Cardiac fibroblast (primary cell): ENCODE data around the gene RPA1.

Experiments
- DNase-seq, 2 donors: peaks; one replicate each; pipeline versions ENCODE4 v3.0.0 to v3.0.0-alpha.2; 2010; ENCODE audit warnings: low read depth in 2 of 2
- H3K4me3 ChIP-seq, 2 donors: replicated peaks in 1 of 2; 1 replicate in 1 of 2; 2 replicates in 1 of 2; pipeline ENCODE4 v1.5.1; 2011; ENCODE audit warnings: low read depth in 2 of 2, low read length in 2 of 2, mild to moderate bottlenecking in 2 of 2, moderate library complexity in 1 of 2
- CTCF ChIP-seq: IDR thresholded peaks from one replicate; pipeline ENCODE4 v1.5.1; 2011; ENCODE audit warnings: low read depth, mild to moderate bottlenecking, low read length, inconsistent platforms

RPA1 gene

DNA sequence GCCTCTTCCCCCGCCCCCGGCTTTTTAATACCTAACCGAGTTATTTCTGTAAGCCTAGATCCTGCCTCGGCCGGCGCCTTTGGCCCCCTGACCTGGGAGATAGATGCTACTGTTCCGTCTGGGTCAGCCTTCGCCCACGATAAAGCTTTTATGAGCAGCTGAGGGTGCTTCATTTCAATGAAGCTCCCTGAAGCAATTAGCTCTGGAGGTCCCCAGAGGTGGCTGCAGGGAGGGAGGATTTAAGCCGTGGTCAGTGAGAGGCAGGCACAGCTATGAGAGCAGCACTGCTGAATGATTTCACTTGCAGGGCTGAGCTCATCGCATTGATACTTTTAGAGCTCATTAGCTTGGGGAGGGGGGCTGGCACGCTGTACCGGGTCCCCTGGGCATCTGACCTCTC, 89.4 kb downstream of the RPA1 start:
- H3K4me3 ChIP-seq = no peak overlapping the region
- DNase-seq = no peak
- TF ChIP-seq CTCF = no peak

- TF ChIP-seq CTCF = no peak
- no peak overlapping the region for H3K4me3 ChIP-seq
- no peak for DNase-seq
These were observed 91.1 kb downstream of the RPA1 start for GRCh38 chr17:1920948-1921351.

- TF ChIP-seq CTCF = no peak
- H3K4me3 ChIP-seq = no peak overlapping the region
- no peak for DNase-seq
These were observed 99.2 kb downstream of the RPA1 start for GRCh38 chr17:1928976-1929375.

GRCh38 chr17:1930337-1930645, 100.5 kb downstream of the RPA1 start:
- no peak for TF ChIP-seq CTCF
- no peak overlapping the region for H3K4me3 ChIP-seq
- no peak for DNase-seq

DNA sequence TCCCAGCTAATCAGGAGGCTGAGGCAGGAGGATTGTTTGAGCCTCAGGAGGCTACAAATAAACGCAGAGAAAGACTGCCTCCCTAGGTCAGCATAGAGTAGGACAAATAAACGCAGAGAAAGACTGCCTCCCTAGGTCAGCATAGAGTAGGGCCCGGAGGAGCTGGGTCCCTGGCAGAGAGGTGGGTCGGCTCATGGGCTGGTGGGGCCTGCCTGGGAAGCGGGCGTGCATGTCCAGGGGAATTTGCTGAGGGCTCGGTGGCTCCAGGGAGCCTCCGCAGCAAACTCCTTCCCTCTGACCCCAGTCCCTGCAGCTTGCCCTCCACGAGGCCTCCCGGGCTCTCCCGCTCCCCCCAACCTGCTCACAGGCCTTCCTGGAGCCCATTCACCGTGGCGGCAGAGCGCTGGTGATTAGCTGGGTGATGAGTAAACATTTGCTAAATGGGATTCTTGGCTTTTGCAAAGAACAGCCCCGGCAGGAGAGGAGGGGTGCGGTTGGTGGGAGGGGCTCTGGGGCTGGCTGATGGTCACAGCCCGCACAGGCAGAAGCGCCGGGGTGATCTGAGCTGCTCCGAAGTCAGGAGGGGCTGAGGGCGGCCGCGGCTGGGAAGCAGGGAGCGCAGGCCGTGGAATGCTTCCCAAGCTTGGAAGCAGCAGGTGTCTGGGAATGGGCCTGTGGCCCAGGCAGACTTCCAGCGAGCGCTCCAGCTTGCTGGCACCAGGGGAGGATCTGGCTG, 102.2 kb downstream of the RPA1 start:
- TF ChIP-seq CTCF = no peak
- H3K4me3 ChIP-seq = no peak overlapping the region
- no peak for DNase-seq

DNA sequence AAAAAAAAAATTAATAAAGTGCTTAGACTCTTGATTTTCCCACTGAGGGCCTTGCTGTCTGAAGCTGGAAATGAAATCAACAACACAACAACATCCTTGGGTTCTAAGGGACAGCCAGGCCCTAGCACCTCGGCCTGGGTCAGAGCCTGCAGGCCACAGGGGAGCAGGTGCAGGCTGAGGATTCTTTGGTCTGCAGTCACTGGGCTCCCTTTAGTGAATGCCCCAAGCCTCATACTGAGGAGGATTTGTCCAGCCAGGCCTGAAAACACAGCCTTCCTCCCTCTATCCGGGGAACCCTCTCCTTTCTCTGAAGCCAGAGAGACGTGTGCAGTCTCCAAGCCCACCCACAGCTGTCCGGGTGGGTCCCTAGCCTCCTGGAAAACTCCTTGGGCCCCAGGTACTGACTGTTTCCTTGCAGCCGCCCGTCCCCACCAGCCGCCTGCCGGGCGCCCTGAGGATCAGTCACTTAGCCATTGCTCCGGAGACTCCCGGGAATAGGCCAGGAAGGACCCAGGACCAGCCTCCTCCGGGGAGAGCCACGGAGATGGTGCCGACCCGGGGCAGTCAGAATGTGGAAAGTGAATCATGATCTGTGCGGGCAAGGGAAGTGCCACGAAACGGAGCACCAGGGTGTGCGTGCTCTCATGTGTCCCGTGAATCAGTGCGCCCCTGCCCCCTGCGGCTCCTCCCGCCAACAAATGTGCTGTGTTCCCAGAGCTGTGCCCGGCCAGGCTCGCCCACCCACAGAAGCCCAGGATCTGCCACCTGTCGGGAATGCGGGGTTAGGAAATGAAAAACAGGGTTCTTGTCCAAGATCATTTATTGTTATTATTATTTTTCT, 104.3 kb downstream of the RPA1 start:
- no peak overlapping the region for H3K4me3 ChIP-seq
- no peak for TF ChIP-seq CTCF
- DNase-seq = no peak

GRCh38 chr17:1934901-1935300, 105.1 kb downstream of the RPA1 start:
- no peak for DNase-seq
- no peak for TF ChIP-seq CTCF
- H3K4me3 ChIP-seq = no peak overlapping the region
